GM12892 (cell line): ENCODE measurements around the gene EIF3L.

ENCODE experiments used
- DNase-seq: peaks from one replicate; pipeline ENCODE4 v3.0.0; 2011; ENCODE audit not compliant: insufficient read length
- FAIRE-seq: peaks from 2 replicates; lab custom pipeline; 2011; peaks lifted over from hg19 to GRCh38; lab: Jason Lieb, UNC
- POLR2A ChIP-seq: IDR thresholded peaks from 2 replicates; pipeline ENCODE4 v1.6.1; 2011; ENCODE audit warnings: low read depth, low read length, control low read depth
- POLR2AphosphoS5 ChIP-seq: IDR thresholded peaks from 2 replicates; pipeline ENCODE4 v1.6.1; 2011; ENCODE audit warnings: low read depth, low read length, control low read depth
- TAF1 ChIP-seq: IDR thresholded peaks from 2 replicates; pipeline ENCODE4 v1.6.1; 2011; ENCODE audit warnings: low read depth, mild to moderate bottlenecking, control low read depth, low read length, borderline replicate concordance

EIF3L gene

DNA sequence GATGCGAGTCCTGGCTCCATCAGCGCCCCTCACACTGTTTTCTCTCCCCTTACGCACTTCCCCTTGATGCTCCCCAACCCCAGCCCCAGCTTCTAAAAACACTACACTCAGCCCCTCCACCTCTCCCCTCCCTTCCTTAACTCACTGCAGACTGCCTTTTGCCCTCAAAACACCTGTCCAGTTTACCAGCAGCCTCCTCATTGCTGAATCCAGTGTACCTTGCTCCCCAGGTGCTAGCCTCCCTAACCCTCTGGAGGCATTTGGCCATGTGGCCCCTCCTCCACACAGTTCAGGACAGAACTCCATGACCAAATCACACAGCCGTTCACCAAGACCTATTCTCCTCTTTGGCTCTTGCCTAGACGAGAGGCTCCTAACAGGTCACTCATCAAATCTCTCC lies 28.9 kb upstream of the EIF3L start:
- FAIRE-seq: no peak
- DNase-seq: no peak
- TF ChIP-seq POLR2AphosphoS5: no peak
- no peak for TF ChIP-seq TAF1
- no peak for TF ChIP-seq POLR2A

- TF ChIP-seq POLR2A: no peak
- no peak for TF ChIP-seq TAF1
- TF ChIP-seq POLR2AphosphoS5: no peak
- FAIRE-seq: no peak
- no peak for DNase-seq
Observed at GRCh38 chr22:37822079-37822833, 27.0 kb upstream of the EIF3L start.

DNA sequence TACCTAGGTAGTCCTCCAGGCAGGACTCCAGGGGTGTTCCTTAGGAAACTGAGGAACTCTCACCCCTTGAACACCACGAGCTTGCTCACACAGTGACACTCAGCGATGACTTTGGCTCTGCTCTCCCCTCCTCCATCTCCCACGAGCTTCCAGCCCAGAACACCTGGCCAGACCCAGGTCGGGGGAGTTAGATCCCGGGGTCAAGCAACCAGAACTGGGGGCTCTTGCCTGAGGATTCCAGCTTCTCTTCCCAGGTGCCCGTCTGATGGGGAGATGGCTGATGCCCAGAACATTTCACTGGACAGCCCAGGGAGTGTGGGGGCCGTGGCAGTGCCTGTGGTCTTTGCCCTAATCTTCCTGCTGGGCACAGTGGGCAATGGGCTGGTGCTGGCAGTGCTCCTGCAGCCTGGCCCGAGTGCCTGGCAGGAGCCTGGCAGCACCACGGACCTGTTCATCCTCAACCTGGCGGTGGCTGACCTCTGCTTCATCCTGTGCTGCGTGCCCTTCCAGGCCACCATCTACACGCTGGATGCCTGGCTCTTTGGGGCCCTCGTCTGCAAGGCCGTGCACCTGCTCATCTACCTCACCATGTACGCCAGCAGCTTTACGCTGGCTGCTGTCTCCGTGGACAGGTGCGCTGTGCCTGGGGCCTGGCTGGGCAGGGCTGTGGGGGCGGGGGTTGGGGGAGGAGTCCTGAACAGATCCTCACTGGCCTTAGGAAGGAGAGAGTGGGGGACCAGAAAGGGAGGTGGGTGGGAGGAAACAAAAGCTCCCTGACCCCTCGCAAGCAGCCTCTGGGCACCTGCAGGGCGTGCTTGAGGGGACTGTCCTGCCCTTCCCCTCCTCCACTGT lies 25.9 kb upstream of the EIF3L start, which contains the start of gene GALR3:
TSS of gene GALR3 (plus strand) at position 249 of the 852 bp plus-strand sequence. CDS start at position 274, 25 bp downstream.
- TF ChIP-seq POLR2AphosphoS5 (no peak), POLR2A (no peak), TAF1 (no peak)
- FAIRE-seq: no peak

GRCh38 chr22:37824674-37825641 lies 24.3 kb upstream of the EIF3L start:
- TF ChIP-seq POLR2AphosphoS5: no peak
- no peak for TF ChIP-seq TAF1
- no peak for TF ChIP-seq POLR2A
- no peak for FAIRE-seq
- DNase-seq: no peak

More for the DNA sequence above, 25.9 kb upstream of the EIF3L start, which contains the start of gene GALR3:
- DNase-seq: no peak

- FAIRE-seq: no peak
- no peak for TF ChIP-seq TAF1
- no peak for TF ChIP-seq POLR2A
- TF ChIP-seq POLR2AphosphoS5: no peak
- DNase-seq: no peak
Observed at GRCh38 chr22:37827056-37827455, 22.2 kb upstream of the EIF3L start.

- FAIRE-seq: no peak
- TF ChIP-seq TAF1 (no peak), POLR2AphosphoS5 (no peak), POLR2A (no peak)
- DNase-seq: no peak
Observed at GRCh38 chr22:37830093-37830842, 19.0 kb upstream of the EIF3L start.

- FAIRE-seq (no peak), DNase-seq (no peak)
- TF ChIP-seq TAF1 (no peak), POLR2A (no peak), POLR2AphosphoS5 (no peak)
Observed at GRCh38 chr22:37831472-37831871, 17.7 kb upstream of the EIF3L start.

- FAIRE-seq: no peak
- DNase-seq: no peak
- TF ChIP-seq POLR2AphosphoS5: no peak
- no peak for TF ChIP-seq POLR2A
- no peak for TF ChIP-seq TAF1
Observed at GRCh38 chr22:37832022-37832857, 17.0 kb upstream of the EIF3L start.

GRCh38 chr22:37842015-37842793 lies 7.0 kb upstream of the EIF3L start:
- TF ChIP-seq POLR2AphosphoS5: no peak
- TF ChIP-seq TAF1: no peak
- no peak for TF ChIP-seq POLR2A
- DNase-seq (no peak), FAIRE-seq (no peak)
